AML-193 (cell line): Measurements from ENCODE around the gene PRPF8.
"Not testable (repeated sequence)": the region's sequence is repeated elsewhere in the genome, so short reads cannot be mapped to it uniquely, and the experiment has no call there.

ENCODE experiments used
- DNase-seq, 2 experiments: peaks; one replicate each; lab custom pipeline; 2025; lab: John Stamatoyannopoulos, UW

PRPF8 gene

GRCh38 chr17:1684378-1685189 lies at the start of gene PRPF8:
TSS of gene PRPF8 (minus strand) at chr17:1684867. CDS start at chr17:1684571, 296 bp downstream.
- peak; percentile 67 to 75 for DNase-seq

- no peak for DNase-seq
These were observed 49.1 kb upstream of the PRPF8 start for GRCh38 chr17:1733759-1734158.

GRCh38 chr17:1732833-1733321 lies 48.2 kb upstream of the PRPF8 start:
- DNase-seq = no peak

DNA sequence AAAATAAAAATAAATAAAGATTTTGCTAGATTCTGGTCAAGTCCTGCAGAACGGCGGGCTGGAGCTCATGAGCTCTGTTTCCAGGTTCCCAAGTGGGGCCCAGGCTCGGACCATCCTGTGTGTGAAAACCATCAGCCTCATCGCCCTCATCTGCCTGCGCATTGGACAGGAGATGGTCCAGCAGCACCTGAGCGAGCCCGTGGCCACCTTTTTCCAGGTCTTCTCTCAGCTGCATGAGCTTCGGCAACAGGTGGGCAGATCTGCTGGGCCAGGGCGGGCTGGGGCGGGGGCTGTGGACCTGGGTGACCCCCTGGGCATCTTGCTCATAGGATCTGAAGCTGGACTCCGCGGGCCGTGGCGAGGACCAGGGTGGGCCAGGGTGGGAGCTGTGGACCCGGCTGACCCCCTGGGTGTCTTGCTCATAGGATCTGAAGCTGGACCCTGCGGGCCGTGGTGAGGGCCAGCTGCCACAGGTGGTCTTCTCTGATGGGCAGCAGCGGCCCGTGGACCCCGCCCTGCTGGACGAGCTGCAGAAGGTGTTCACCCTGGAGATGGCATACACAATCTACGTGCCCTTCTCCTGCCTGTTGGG lies 47.7 kb upstream of the PRPF8 start:
- no peak for DNase-seq

DNA sequence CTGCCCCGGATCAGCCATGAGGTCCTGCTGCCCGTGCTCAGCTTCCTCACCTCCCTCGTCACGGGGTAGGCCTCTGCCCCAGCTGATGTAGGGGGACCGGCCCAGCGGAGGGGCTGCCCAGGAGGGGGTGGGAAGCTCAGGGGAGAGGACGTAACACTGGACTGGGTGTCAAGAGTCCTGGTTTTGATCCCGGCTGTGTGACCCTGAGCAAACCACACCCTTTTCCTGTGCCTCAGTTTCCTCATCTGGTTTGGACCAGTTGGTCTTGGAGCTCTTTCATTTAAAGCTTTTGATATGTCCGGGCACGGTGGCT lies 46.5 kb upstream of the PRPF8 start:
- DNase-seq = no peak

DNA sequence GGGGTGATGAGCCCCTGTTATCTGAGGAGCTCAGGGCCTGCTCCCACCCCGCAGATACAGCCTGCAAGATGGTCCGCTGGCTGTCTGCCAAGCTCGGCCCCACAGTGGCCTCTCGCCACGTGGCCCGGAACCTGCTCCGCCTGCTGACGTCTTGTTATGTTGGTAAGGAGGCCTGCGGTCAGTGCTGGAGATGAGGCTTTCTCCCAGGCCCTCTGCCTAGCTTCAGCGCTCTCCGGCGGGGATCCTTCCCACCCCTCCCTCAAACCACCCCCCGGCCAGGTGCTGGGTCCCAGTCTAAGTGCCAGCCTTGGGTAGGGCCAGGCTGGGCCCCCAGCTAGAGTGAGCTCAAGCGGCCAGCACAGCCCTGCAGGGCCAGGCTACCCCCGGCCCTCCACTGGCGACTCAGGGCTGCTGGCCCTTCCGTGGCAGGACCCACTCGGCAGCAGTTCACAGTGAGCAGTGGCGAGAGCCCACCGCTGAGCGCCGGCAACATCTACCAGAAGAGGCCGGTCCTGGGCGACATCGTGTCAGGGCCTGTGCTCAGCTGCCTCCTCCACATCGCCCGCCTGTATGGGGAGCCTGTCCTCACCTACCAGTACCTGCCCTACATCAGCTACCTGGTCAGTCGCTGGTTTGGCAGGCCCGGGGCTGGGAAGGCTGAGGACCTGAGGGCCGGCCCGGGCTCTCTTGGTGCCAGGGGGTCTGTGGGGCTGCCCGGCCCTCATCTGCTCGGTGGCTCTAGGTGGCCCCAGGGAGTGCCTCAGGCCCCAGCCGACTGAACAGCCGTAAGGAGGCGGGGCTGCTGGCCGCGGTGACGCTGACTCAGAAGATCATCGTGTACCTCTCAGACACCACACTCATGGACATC lies 45.9 kb upstream of the PRPF8 start:
- DNase-seq = no peak

- DNase-seq = no peak
These were observed 45.3 kb upstream of the PRPF8 start for GRCh38 chr17:1729966-1730325.

GRCh38 chr17:1727876-1728630 lies 43.4 kb upstream of the PRPF8 start:
- no peak for DNase-seq

DNA sequence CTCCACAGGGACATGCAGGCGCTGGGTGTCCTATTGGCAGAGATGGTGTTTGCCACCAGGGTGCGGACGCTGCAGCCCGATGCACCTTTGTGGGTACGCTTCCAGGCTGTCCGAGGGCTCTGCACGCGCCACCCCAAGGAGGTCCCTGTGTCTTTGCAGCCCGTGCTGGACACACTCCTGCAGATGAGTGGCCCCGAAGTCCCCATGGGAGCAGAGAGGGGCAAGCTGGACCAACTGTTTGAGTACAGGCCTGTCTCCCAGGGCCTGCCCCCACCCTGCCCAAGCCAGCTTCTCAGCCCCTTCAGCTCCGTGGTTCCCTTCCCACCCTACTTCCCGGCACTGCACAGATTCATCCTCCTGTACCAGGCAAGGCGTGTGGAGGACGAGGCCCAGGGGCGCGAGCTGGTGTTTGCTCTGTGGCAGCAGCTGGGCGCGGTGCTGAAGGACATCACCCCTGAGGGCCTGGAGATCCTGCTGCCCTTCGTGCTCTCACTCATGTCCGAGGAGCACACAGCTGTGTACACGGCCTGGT lies 42.7 kb upstream of the PRPF8 start:
- no peak for DNase-seq

DNA sequence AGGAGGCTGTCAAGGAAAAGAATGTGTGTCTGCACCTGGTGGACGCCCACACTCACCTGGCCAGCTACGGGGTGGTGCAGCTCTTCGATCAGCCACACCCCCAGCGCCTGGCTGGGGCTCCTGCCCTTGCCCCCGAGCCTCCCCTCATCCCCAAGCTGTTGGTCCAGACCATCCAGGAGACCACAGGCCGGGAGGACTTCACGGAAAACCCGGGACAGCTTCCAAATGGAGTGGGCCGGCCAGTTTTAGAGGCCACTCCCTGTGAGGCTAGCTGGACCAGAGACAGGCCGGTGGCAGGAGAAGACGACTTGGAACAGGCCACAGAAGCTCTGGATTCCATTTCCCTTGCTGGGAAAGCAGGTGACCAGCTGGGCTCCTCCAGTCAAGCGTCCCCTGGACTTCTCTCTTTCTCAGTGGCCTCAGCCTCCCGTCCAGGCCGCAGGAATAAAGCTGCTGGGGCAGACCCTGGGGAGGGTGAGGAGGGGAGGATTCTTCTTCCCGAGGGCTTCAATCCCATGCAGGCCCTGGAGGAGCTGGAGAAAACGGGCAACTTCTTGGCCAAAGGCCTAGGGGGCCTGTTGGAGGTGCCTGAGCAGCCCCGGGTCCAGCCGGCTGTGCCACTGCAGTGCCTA lies 42.1 kb upstream of the PRPF8 start:
- no peak for DNase-seq

GRCh38 chr17:1725642-1726511 lies 41.2 kb upstream of the PRPF8 start:
- DNase-seq = no peak

DNA sequence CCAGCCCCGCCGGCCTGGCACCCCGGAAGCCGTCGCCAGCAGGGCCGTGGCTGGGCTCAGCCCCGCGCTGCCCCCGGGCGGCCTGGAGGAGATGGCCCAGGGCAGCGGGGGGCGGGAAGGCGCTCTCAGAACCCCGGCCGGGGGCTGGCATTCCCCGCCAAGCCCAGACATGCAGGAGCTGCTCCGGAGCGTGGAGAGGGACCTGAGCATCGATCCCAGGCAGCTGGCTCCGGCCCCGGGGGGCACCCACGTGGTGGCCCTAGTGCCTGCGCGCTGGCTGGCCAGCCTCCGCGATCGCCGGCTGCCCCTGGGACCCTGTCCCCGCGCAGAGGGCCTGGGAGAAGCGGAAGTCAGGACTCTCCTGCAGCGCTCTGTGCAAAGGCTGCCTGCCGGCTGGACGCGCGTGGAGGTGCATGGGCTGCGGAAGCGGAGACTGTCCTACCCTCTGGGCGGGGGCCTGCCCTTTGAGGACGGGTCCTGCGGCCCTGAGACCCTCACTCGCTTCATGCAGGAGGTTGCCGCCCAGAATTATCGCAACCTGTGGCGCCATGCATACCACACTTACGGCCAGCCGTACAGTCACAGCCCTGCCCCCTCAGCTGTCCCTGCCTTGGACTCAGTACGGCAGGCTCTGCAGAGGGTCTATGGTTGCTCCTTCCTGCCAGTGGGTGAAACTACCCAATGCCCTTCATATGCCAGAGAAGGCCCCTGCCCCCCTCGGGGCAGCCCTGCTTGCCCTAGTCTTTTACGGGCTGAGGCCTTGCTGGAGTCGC lies 40.4 kb upstream of the PRPF8 start:
- peak; percentile 17 to 42 for DNase-seq

- peak; percentile 46 to 54 for DNase-seq
These were observed 39.7 kb upstream of the PRPF8 start, which contains the start of gene WDR81 for GRCh38 chr17:1724351-1724868. TSS of gene WDR81 (plus strand) at chr17:1724704. CDS start at chr17:1724960, 256 bp downstream.

- not testable (repeated sequence) for DNase-seq
These were observed 37.4 kb upstream of the PRPF8 start for GRCh38 chr17:1722022-1722421.

DNA sequence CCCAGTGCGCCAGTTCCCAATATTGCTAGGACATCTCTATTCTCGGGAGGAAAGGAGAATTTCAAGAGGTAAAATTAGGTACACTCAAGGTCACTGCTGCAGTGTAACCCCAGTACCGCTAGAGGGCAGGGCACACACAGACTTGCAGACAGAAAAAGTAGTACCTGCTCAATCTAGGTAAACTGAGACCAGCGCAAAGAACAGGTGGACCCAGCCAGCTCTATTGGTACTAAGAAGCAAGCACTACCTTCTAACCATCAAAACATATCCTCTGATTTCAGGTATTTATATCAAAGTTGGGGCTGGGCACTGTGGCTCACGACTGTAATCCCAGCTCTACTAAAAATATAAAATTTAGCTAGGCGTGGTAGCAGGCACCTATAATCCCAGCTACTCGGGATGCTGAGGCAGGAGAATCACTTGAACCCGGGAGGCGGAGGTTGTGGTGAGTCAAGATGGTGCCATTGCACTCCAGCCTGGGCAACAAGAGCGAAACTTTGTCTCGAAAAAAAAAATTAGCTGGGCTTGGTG lies 36.3 kb upstream of the PRPF8 start:
- peak in 1 of 2 experiments; percentile 4 for DNase-seq

GRCh38 chr17:1718362-1719165 lies 33.9 kb upstream of the PRPF8 start:
- no peak for DNase-seq

DNA sequence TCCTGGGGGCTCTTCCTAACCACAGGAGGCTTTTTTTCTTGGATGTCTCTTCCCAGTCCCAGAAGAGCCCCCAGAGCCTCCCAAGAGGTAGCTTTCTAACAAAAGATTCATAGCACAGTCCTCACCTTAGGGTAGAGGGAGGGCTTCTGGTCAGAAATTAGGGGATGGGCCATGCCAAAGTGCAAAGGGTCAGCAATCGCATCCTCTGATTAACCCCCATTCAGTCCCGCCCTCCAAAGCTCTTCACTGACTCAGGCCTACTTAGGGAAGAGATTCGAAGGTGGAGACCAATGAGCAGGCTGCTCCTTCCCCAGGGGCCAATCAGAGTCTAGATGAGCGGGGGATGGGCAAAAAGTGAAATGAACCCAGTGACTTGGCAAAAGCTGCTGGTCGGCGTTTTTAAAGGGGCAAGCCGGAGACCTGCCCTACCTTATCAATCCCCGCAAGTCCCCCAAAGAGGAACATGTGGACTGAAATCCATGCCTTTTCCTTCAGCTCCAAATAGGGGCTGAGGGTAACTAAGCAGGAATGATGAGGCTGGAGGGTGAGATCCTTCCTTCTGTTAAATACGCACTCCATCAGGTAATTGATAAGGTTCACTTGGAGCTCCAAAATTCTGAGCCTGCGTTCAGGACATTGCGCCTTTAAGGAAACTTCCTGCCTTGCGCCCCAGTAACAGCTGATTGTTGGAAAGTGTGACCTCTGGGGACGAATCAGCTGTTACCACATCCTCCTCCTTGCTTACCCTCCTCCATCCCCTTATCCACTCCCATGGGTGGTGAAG lies 32.4 kb upstream of the PRPF8 start:
- peak; percentile 80 to 82 for DNase-seq
